Measurements from ENCODE around the gene KCNK10. TPM values are rescaled to one million over a fixed set of nuclear protein-coding genes. Genes with fewer than 3 reads are reported as not detected.

Gene KCNK10
- total RNA-seq, 1 donor from 2014 or later, result 1.4 TPM

- Mint-ChIP-seq H3K36me3 (no peaks in the 10 kb centered on the region), H3K27ac (no peak overlapping the region), H3K4me1 (ENCODE audit: unreplicated experiment) (no peaks in the 10 kb centered on the region), H3K9me3 (no peaks in the 10 kb centered on the region), H3K27me3 (peaks cover 11% of the 10 kb centered on the region), H3K4me3 (no peak overlapping the region)
- no peak for DNase-seq (ENCODE audit: extremely low spot score, unreplicated experiment)
- TF ChIP-seq CTCF (conservative IDR thresholded peaks at IDR 0.05), result no peak
Observed at GRCh38 chr14:88342980-88343379, 19.9 kb upstream of the KCNK10 start.

GRCh38 chr14:88340357-88340756, 17.3 kb upstream of the KCNK10 start:
- no peaks in the 10 kb centered on the region for H3K36me3 Mint-ChIP-seq
- no peaks in the 10 kb centered on the region for H3K4me1 Mint-ChIP-seq (ENCODE audit: unreplicated experiment)
- no peak overlapping the region for H3K4me3 Mint-ChIP-seq
- TF ChIP-seq CTCF (conservative IDR thresholded peaks at IDR 0.05), result no peak
- no peaks in the 10 kb centered on the region for H3K9me3 Mint-ChIP-seq
- no peak overlapping the region for H3K27ac Mint-ChIP-seq
- DNase-seq (ENCODE audit: extremely low spot score, unreplicated experiment), result no peak
- H3K27me3 Mint-ChIP-seq, result peaks cover 14% of the 10 kb centered on the region

- Mint-ChIP-seq H3K4me3 (no peak overlapping the region), H3K27ac (no peak overlapping the region), H3K27me3 (peaks cover 64% of the 10 kb centered on the region), H3K9me3 (no peaks in the 10 kb centered on the region), H3K36me3 (no peaks in the 10 kb centered on the region), H3K4me1 (ENCODE audit: unreplicated experiment) (no peaks in the 10 kb centered on the region)
- TF ChIP-seq CTCF (conservative IDR thresholded peaks at IDR 0.05), result peak; percentile 29
- DNase-seq (ENCODE audit: extremely low spot score, unreplicated experiment), result no peak
Observed at GRCh38 chr14:88333036-88333435, 10.0 kb upstream of the KCNK10 start.

- Mint-ChIP-seq H3K9me3 (no peaks in the 10 kb centered on the region), H3K4me1 (ENCODE audit: unreplicated experiment) (peaks cover 4% of the 10 kb centered on the region), H3K4me3 (peak overlapping the region; percentile 12), H3K27ac (no peak overlapping the region), H3K36me3 (no peaks in the 10 kb centered on the region), H3K27me3 (peaks cover 85% of the 10 kb centered on the region)
- TF ChIP-seq CTCF (conservative IDR thresholded peaks at IDR 0.05), result no peak
- no peak for DNase-seq (ENCODE audit: extremely low spot score, unreplicated experiment)
Observed at GRCh38 chr14:88327497-88327896, 4.4 kb upstream of the KCNK10 start.

GRCh38 chr14:88326352-88327103, 3.5 kb upstream of the KCNK10 start:
- no peak for TF ChIP-seq CTCF (conservative IDR thresholded peaks at IDR 0.05)
- no peaks in the 10 kb centered on the region for H3K36me3 Mint-ChIP-seq
- peaks cover 4% of the 10 kb centered on the region for H3K4me1 Mint-ChIP-seq (ENCODE audit: unreplicated experiment)
- H3K4me3 Mint-ChIP-seq, result peak overlapping the region; percentile 77
- no peaks in the 10 kb centered on the region for H3K9me3 Mint-ChIP-seq
- DNase-seq (ENCODE audit: extremely low spot score, unreplicated experiment), result no peak
- no peak overlapping the region for H3K27ac Mint-ChIP-seq
- peaks cover 77% of the 10 kb centered on the region for H3K27me3 Mint-ChIP-seq
